Trophoblast cell (in vitro differentiated cells and primary cell): ENCODE data around the gene CRB2.

Source experiments
- DNase-seq, 2 donors: peaks; one replicate each; pipeline ENCODE4 v3.0.0-alpha.2; 2016
- H2AFZ ChIP-seq: 2 replicates; pipeline ENCODE4 v1.6.1; 2013; ENCODE audit warnings: low read length, moderate library complexity, mild to moderate bottlenecking; ENCODE audit not compliant: insufficient read depth, poor library complexity
- H2AK5ac ChIP-seq: 2 replicates; pipeline ENCODE4 v1.6.1; 2013; ENCODE audit warnings: mild to moderate bottlenecking, low read length
- H2BK120ac ChIP-seq: 2 replicates; pipeline ENCODE4 v1.6.1; 2013; ENCODE audit warnings: low read length, mild to moderate bottlenecking, moderate library complexity; ENCODE audit not compliant: insufficient read depth, poor library complexity
- H2BK12ac ChIP-seq: 2 replicates; pipeline ENCODE4 v1.6.1; 2013; ENCODE audit warnings: mild to moderate bottlenecking, low read length, moderate library complexity
- H2BK5ac ChIP-seq: 2 replicates; pipeline ENCODE4 v1.6.1; 2013; ENCODE audit warnings: low read length, low read depth, moderate library complexity, mild to moderate bottlenecking; ENCODE audit not compliant: poor library complexity
- H3K14ac ChIP-seq: 2 replicates; pipeline ENCODE4 v1.6.1; 2013; ENCODE audit warnings: mild to moderate bottlenecking, low read length
- H3K18ac ChIP-seq: 2 replicates; pipeline ENCODE4 v1.6.1; 2013; ENCODE audit warnings: mild to moderate bottlenecking, low read length
- H3K23ac ChIP-seq: 2 replicates; pipeline ENCODE4 v1.6.1; 2013; ENCODE audit warnings: low read length
- H3K27ac ChIP-seq: 2 replicates; pipeline ENCODE4 v1.5.1; 2013; ENCODE audit warnings: low read depth, mild to moderate bottlenecking, inconsistent platforms, low read length, moderate library complexity
- H3K27me3 ChIP-seq: 2 replicates; pipeline ENCODE4 v1.6.1; 2013; ENCODE audit warnings: inconsistent platforms, mild to moderate bottlenecking, low read length, moderate library complexity; ENCODE audit not compliant: insufficient read depth
- H3K36me3 ChIP-seq, 2 experiments: 1 replicate in 1 of 2; 2 replicates in 1 of 2; pipeline ENCODE4 v1.6.1; 2013; ENCODE audit warnings: low read length in 2 of 2, mild to moderate bottlenecking in 2 of 2, moderate library complexity in 1 of 2; ENCODE audit not compliant: insufficient read depth in 2 of 2, control insufficient read depth in 1 of 2
- H3K4ac ChIP-seq: 2 replicates; pipeline ENCODE4 v1.6.1; 2013; ENCODE audit warnings: low read depth, mild to moderate bottlenecking, low read length, moderate library complexity
- H3K4me1 ChIP-seq, 2 experiments: 1 replicate in 1 of 2; 2 replicates in 1 of 2; pipeline ENCODE4 v1.6.1; 2013; ENCODE audit warnings: low read length in 2 of 2, mild to moderate bottlenecking in 2 of 2, moderate library complexity in 1 of 2; ENCODE audit not compliant: insufficient read depth in 2 of 2, control insufficient read depth in 1 of 2
- H3K4me2 ChIP-seq: 2 replicates; pipeline ENCODE4 v1.6.1; 2013; ENCODE audit warnings: inconsistent platforms, mild to moderate bottlenecking, low read length, moderate library complexity
- H3K4me3 ChIP-seq: 2 replicates; pipeline ENCODE4 v1.5.1; 2013; ENCODE audit warnings: mild to moderate bottlenecking, low read depth, low read length, inconsistent platforms
- H3K79me1 ChIP-seq: one replicate; pipeline ENCODE4 v1.6.1; 2013; ENCODE audit warnings: low read length
- H3K79me2 ChIP-seq: 2 replicates; pipeline ENCODE4 v1.6.1; 2013; ENCODE audit warnings: low read length, mild to moderate bottlenecking; ENCODE audit not compliant: control insufficient read depth, insufficient read depth, poor library complexity
- H3K9ac ChIP-seq: 2 replicates; pipeline ENCODE4 v1.6.1; 2013; ENCODE audit warnings: mild to moderate bottlenecking, low read length
- H3K9me3 ChIP-seq: 2 replicates; pipeline ENCODE4 v1.6.1; 2013; ENCODE audit warnings: low read depth, mild to moderate bottlenecking, control low read depth, inconsistent platforms, low read length; ENCODE audit not compliant: insufficient read depth
- H4K12ac ChIP-seq: 2 replicates; pipeline ENCODE4 v1.6.1; 2013; ENCODE audit warnings: low read depth, mild to moderate bottlenecking, low read length, moderate library complexity
- H4K8ac ChIP-seq: 2 replicates; pipeline ENCODE4 v1.6.1; 2013; ENCODE audit warnings: low read depth, mild to moderate bottlenecking, low read length, moderate library complexity
- H4K91ac ChIP-seq: one replicate; pipeline ENCODE4 v1.6.1; 2013; ENCODE audit warnings: low read depth, mild to moderate bottlenecking, low read length, moderate library complexity
- WGBS: extraction: QIAGEN DNeasy Blood & Tissue Kit; methylation state at CpG from one replicate; pipeline ENCODE4 v1.1.7; 2013; ENCODE audit warnings: missing lambda C conversion rate; ENCODE audit not compliant: insufficient read length, insufficient coverage; ENCODE audit errors: extremely low coverage; 5-methylcytosine and 5-hydroxymethylcytosine counted together

The CRB2 gene

GRCh38 chr9:123365881-123366528 is 10.0 kb downstream of the CRB2 start:
- Histone ChIP-seq H4K12ac (no peak overlapping the region), H3K4me2 (no peak overlapping the region), H3K27me3 (no peaks in the 10 kb centered on the region), H3K9ac (no peak overlapping the region), H2BK12ac (peak overlapping the region; percentile 10), H3K36me3 (peaks cover 9% of the 10 kb centered on the region in 2 experiments), H3K9me3 (peaks cover 9% of the 10 kb centered on the region), H2BK120ac (no peak overlapping the region), H4K8ac (no peak overlapping the region), H2AFZ (no peak overlapping the region), H3K79me1 (peaks cover 21% of the 10 kb centered on the region), H3K4me3 (no peak overlapping the region), H3K14ac (no peak overlapping the region), H3K4me1 (peaks cover 31 to 42% of the 10 kb centered on the region in 2 experiments), H3K79me2 (peaks cover 1% of the 10 kb centered on the region), H2BK5ac (no peak overlapping the region), H3K18ac (no peak overlapping the region), H3K27ac (no peak overlapping the region), H2AK5ac (peak overlapping the region; percentile 42), H3K23ac (no peak overlapping the region), H4K91ac (peak overlapping the region; percentile 30), H3K4ac (no peak overlapping the region)
- WGBS = no CpG with 5 or more reads among the region's 67 CpGs
- peak in 1 of 2 donors; percentile 21 for DNase-seq

GRCh38 chr9:123368023-123368422 is 12.0 kb downstream of the CRB2 start:
- Histone ChIP-seq H3K27ac (no peak overlapping the region), H3K4me1 (peaks cover 15 to 28% of the 10 kb centered on the region in 2 experiments), H3K36me3 (peaks cover 13 to 16% of the 10 kb centered on the region in 2 experiments), H4K12ac (no peak overlapping the region), H2BK12ac (no peak overlapping the region), H3K23ac (no peak overlapping the region), H4K91ac (no peak overlapping the region), H4K8ac (no peak overlapping the region), H3K4ac (no peak overlapping the region), H2BK5ac (no peak overlapping the region), H3K79me2 (no peaks in the 10 kb centered on the region), H3K27me3 (peaks cover 2% of the 10 kb centered on the region), H2AK5ac (no peak overlapping the region), H3K9me3 (peaks cover 12% of the 10 kb centered on the region), H3K4me3 (no peak overlapping the region), H2AFZ (no peak overlapping the region), H3K18ac (no peak overlapping the region), H3K14ac (no peak overlapping the region), H3K9ac (no peak overlapping the region), H3K4me2 (no peak overlapping the region), H2BK120ac (no peak overlapping the region), H3K79me1 (peaks cover 6% of the 10 kb centered on the region)
- WGBS = no CpG with 5 or more reads among the region's 10 CpGs
- DNase-seq = no peak

GRCh38 chr9:123368536-123369153 is 12.6 kb downstream of the CRB2 start:
- Histone ChIP-seq H3K79me2 (no peaks in the 10 kb centered on the region), H3K27me3 (peaks cover 2% of the 10 kb centered on the region), H3K4me1 (peaks cover 20 to 29% of the 10 kb centered on the region in 2 experiments), H2AFZ (no peak overlapping the region), H3K9ac (no peak overlapping the region), H3K27ac (no peak overlapping the region), H3K4ac (no peak overlapping the region), H2BK12ac (peak overlapping the region; percentile 5), H3K36me3 (peaks cover 13 to 16% of the 10 kb centered on the region in 2 experiments), H4K12ac (no peak overlapping the region), H3K23ac (no peak overlapping the region), H3K9me3 (peaks cover 12% of the 10 kb centered on the region), H4K8ac (no peak overlapping the region), H4K91ac (no peak overlapping the region), H3K18ac (no peak overlapping the region), H2BK5ac (no peak overlapping the region), H3K4me3 (no peak overlapping the region), H3K4me2 (no peak overlapping the region), H2BK120ac (no peak overlapping the region), H3K79me1 (peaks cover 8% of the 10 kb centered on the region), H3K14ac (no peak overlapping the region), H2AK5ac (no peak overlapping the region)
- no CpG with 5 or more reads among the region's 6 CpGs for WGBS
- DNase-seq = no peak

- H3K4ac ChIP-seq = no peak overlapping the region
- H3K36me3 ChIP-seq = peaks cover 13 to 16% of the 10 kb centered on the region in 2 experiments
- no peak overlapping the region for H4K8ac ChIP-seq
- no peak overlapping the region for H2AFZ ChIP-seq
- H2BK120ac ChIP-seq = no peak overlapping the region
- peaks cover 17 to 28% of the 10 kb centered on the region in 2 experiments for H3K4me1 ChIP-seq
- peaks cover 5% of the 10 kb centered on the region for H3K79me1 ChIP-seq
- H3K9ac ChIP-seq = no peak overlapping the region
- H2BK5ac ChIP-seq = no peak overlapping the region
- no peak for DNase-seq
- H3K23ac ChIP-seq = no peak overlapping the region
- no peak overlapping the region for H3K4me2 ChIP-seq
- H3K79me2 ChIP-seq = no peaks in the 10 kb centered on the region
- H3K27me3 ChIP-seq = peaks cover 2% of the 10 kb centered on the region
- no peak overlapping the region for H2AK5ac ChIP-seq
- no peak overlapping the region for H3K4me3 ChIP-seq
- H3K27ac ChIP-seq = no peak overlapping the region
- no peak overlapping the region for H4K91ac ChIP-seq
- WGBS = no CpG with 5 or more reads among the region's 3 CpGs
- no peak overlapping the region for H4K12ac ChIP-seq
- peaks cover 12% of the 10 kb centered on the region for H3K9me3 ChIP-seq
- H3K18ac ChIP-seq = no peak overlapping the region
- H3K14ac ChIP-seq = no peak overlapping the region
- no peak overlapping the region for H2BK12ac ChIP-seq
Measured at GRCh38 chr9:123369296-123369695, 13.3 kb downstream of the CRB2 start.
